Thyroid gland (tissue), 4 donors: ENCODE results near the gene NKD1.

Experiments
- POLR2A ChIP-seq, 2 donors: fragments of 450-650 bp; IDR thresholded peaks; one replicate each; pipeline ENCODE4 v1.6.1; 2017; ENCODE audit warnings: antibody characterized with exemption in 2 of 2, mild to moderate bottlenecking in 2 of 2, moderate library complexity in 1 of 2
- TF ChIP-seq, protein P1 (sequence below), 6 experiments: fragments of 200-600 bp in 3 of 6; fragments of 450-650 bp in 3 of 6; sonication (generic) in 3 of 6; IDR thresholded peaks; one replicate each; pipeline ENCODE4 v1.5.1; 2016 to 2019; ENCODE audit warnings: antibody characterized with exemption in 6 of 6, mild to moderate bottlenecking in 2 of 6, inconsistent platforms in 1 of 6, moderate library complexity in 1 of 6

- TF ChIP-seq POLR2A (IDR thresholded peaks at IDR 0.05), result no peak
- TF ChIP-seq, protein P1, sequence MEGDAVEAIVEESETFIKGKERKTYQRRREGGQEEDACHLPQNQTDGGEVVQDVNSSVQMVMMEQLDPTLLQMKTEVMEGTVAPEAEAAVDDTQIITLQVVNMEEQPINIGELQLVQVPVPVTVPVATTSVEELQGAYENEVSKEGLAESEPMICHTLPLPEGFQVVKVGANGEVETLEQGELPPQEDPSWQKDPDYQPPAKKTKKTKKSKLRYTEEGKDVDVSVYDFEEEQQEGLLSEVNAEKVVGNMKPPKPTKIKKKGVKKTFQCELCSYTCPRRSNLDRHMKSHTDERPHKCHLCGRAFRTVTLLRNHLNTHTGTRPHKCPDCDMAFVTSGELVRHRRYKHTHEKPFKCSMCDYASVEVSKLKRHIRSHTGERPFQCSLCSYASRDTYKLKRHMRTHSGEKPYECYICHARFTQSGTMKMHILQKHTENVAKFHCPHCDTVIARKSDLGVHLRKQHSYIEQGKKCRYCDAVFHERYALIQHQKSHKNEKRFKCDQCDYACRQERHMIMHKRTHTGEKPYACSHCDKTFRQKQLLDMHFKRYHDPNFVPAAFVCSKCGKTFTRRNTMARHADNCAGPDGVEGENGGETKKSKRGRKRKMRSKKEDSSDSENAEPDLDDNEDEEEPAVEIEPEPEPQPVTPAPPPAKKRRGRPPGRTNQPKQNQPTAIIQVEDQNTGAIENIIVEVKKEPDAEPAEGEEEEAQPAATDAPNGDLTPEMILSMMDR (IDR thresholded peaks at IDR 0.05), result no peak
Observed at GRCh38 chr16:50670476-50670875, 122.3 kb downstream of the NKD1 start.
